Measurements from ENCODE around the gene PDK4. TPM values are rescaled to one million over a fixed set of nuclear protein-coding genes. Genes with fewer than 3 reads are reported as not detected.

Gene PDK4
- total and polyA plus RNA-seq, 10 of the 15 experiments (the other 5 are each of a cell fraction or from before 2014, with no cell fraction given), result 0.03 to 0.46 TPM; not detected in 8

DNA sequence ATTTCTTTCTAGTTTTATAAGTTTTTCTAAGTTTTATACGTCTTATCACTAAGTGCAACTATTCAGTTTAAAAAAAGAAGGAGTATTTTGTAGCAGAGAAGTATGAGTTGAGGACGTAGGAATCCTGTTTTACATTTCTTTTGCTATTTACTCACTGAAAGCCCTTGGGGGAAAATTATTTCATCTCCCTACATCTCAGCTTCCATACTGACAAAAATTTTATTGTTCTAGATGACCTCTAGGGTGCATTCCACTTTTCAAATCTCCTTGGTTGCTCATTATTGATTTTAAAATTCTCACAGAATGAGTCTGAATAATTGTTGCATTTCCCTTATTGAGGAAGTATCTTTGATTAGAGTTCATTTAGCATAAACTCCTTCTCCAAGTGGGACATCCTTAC, 14.9 kb upstream of the PDK4 start:
- H3K9ac ChIP-seq (ENCODE audit: control insufficient read depth, insufficient read depth, low read length), result no peak overlapping the region
- ChIA-PET RAD21 (ENCODE audit: unreplicated experiment) (no interaction called here), CTCF (interaction anchor here (0.6 to 1.4 kb wide), 2 partner anchors 23 to 79 kb away, joined by 4 read pairs; no protein-coding TSS in a partner anchor), SMC1A (ENCODE audit: uncharacterized antibody, unreplicated experiment) (no interaction called here), POLR2A (no interaction called here)
- H3K4me3 ChIP-seq, result no peak overlapping the region
- in situ Hi-C loops (cut with MboI) (no loop called here), intact Hi-C loops (cut with micrococcal nuclease; ENCODE audit: unreplicated experiment) (no loop called here)
- BruUV-seq (replicated peaks), result no TSS peak
- no peaks in the 10 kb centered on the region for H3K27me3 ChIP-seq (replicated peaks in 1 of 2; ENCODE audit: control insufficient read depth in 2 of 2, insufficient read depth in 2 of 2, low read length in 1 of 2)
- no peak overlapping the region for H3K27ac ChIP-seq (ENCODE audit: control insufficient read depth, insufficient read depth)
- H4K20me1 ChIP-seq (ENCODE audit: control insufficient read depth, insufficient read depth), result no peaks in the 10 kb centered on the region
- 70% methylated on average over 2 of the region's 2 CpGs for WGBS (ENCODE audit: insufficient coverage, insufficient replicate concordance, low lambda C conversion rate, missing lambda C conversion rate)
- TF ChIP-seq, protein P1, sequence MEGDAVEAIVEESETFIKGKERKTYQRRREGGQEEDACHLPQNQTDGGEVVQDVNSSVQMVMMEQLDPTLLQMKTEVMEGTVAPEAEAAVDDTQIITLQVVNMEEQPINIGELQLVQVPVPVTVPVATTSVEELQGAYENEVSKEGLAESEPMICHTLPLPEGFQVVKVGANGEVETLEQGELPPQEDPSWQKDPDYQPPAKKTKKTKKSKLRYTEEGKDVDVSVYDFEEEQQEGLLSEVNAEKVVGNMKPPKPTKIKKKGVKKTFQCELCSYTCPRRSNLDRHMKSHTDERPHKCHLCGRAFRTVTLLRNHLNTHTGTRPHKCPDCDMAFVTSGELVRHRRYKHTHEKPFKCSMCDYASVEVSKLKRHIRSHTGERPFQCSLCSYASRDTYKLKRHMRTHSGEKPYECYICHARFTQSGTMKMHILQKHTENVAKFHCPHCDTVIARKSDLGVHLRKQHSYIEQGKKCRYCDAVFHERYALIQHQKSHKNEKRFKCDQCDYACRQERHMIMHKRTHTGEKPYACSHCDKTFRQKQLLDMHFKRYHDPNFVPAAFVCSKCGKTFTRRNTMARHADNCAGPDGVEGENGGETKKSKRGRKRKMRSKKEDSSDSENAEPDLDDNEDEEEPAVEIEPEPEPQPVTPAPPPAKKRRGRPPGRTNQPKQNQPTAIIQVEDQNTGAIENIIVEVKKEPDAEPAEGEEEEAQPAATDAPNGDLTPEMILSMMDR (IDR thresholded peaks at IDR 0.05 in 2 of 3, conservative IDR thresholded peaks at IDR 0.05 in 1 of 3; ENCODE audit: control insufficient read depth in 2 of 3, extremely low read depth in 1 of 3, insufficient read depth in 1 of 3, low read depth in 3 of 3, low read length in 3 of 3), result no peak
- no peak for TF ChIP-seq BRCA1 (IDR thresholded peaks at IDR 0.05; ENCODE audit: low read depth, low read length)
- no peak for TF ChIP-seq HDAC2 (IDR thresholded peaks at IDR 0.05)
- no peak for TF ChIP-seq YY1 (IDR thresholded peaks at IDR 0.05; ENCODE audit: low read depth, low read length)
- TF ChIP-seq POLR2AphosphoS2 (IDR thresholded peaks at IDR 0.05; ENCODE audit: low read depth, low read length), result no peak
- TF ChIP-seq CBX3 (IDR thresholded peaks at IDR 0.05; ENCODE audit: borderline replicate concordance, low read depth), result no peak
- no peak overlapping the region for H3K4me2 ChIP-seq (ENCODE audit: control insufficient read depth, insufficient read depth)
- ATAC-seq, result no peak
- no peak for FAIRE-seq
- H2AFZ ChIP-seq (ENCODE audit: control insufficient read depth, low read depth, low read length), result no peak overlapping the region
- H3K4me1 ChIP-seq (ENCODE audit: control insufficient read depth, insufficient read depth, low read length), result peaks cover 7% of the 10 kb centered on the region
- H3K36me3 ChIP-seq (ENCODE audit: control insufficient read depth in 2 of 2, insufficient read depth in 2 of 2, low read length in 1 of 2), result no peaks in the 10 kb centered on the region
- no peak for DNase-seq (ENCODE audit: low read depth, low spot score)
- H3K9me3 ChIP-seq (replicated peaks; ENCODE audit: control insufficient read depth, insufficient read depth, low read length), result no peaks in the 10 kb centered on the region; the same call in 2 of the 3 replicates
- H3K79me2 ChIP-seq (ENCODE audit: control insufficient read depth, insufficient read depth, low read length), result no peaks in the 10 kb centered on the region

Measured in GM12878 (cell line).